ENCODE data around the gene SPTAN1. TPM values are rescaled to one million over a fixed set of nuclear protein-coding genes. Genes with fewer than 3 reads are reported as not detected.
A peak's percentile ranks its signal among the peaks of the same experiment; 100 is the strongest.

SPTAN1 gene
- total and polyA plus RNA-seq, 2 donors (not counting 3 experiments of a cell fraction or from before 2014, with no cell fraction given), result 408 to 502 TPM

- no peak overlapping the region for H3K27ac ChIP-seq (ENCODE audit: insufficient read depth, low read depth, low read length)
- dilution Hi-C loops (cut with MboI; ENCODE audit: extremely low pct_ligation_motif_present, low sequenced_read_pairs), result no loop called here
- no peak overlapping the region for H3K9ac ChIP-seq (replicated peaks; ENCODE audit: extremely low read depth, insufficient read depth, low read length)
- no peak overlapping the region for H2AFZ ChIP-seq (ENCODE audit: low read depth, low read length)
- FAIRE-seq (no peak), DNase-seq (ENCODE audit: low read depth, low spot score) (no peak)
- H3K4me2 ChIP-seq (ENCODE audit: insufficient read depth, low read length), result no peak overlapping the region
- H3K27me3 ChIP-seq (ENCODE audit: control insufficient read depth in 2 of 2, insufficient read depth in 2 of 2, low read length in 2 of 2), result no peaks in the 10 kb centered on the region
- no peaks in the 10 kb centered on the region for H3K4me1 ChIP-seq (ENCODE audit: control insufficient read depth, extremely low read depth, insufficient read depth, low read length)
- intact Hi-C loops (cut with micrococcal nuclease), result no loop called here
- BruUV-seq (replicated peaks), result TSS peak; percentile 63
- H3K4me3 ChIP-seq (replicated peaks in 1 of 3; ENCODE audit: insufficient read depth in 1 of 3, low read depth in 1 of 3, low read length in 3 of 3), result no peak overlapping the region
- TF ChIP-seq POLR2A (IDR thresholded peaks at IDR 0.05; ENCODE audit: low read depth, low read length), result no peak
- no peak for TF ChIP-seq JUN (IDR thresholded peaks at IDR 0.05; ENCODE audit: borderline replicate concordance, insufficient read depth, insufficient read length, low read depth)
- TF ChIP-seq EZH2 (IDR thresholded peaks at IDR 0.05; ENCODE audit: borderline replicate concordance, low read depth, low read length, severe bottlenecking), result no peak
- peaks cover 48 to 67% of the 10 kb centered on the region in 2 experiments for H3K36me3 ChIP-seq (ENCODE audit: control insufficient read depth in 2 of 2, extremely low read depth in 1 of 2, insufficient read depth in 2 of 2, low read length in 2 of 2)
- H3K9me1 ChIP-seq (replicated peaks; ENCODE audit: control insufficient read depth, extremely low read depth, insufficient read depth, low read length), result no peaks in the 10 kb centered on the region
- H3K9me3 ChIP-seq (replicated peaks; ENCODE audit: control insufficient read depth, insufficient read depth, low read length), result no peaks in the 10 kb centered on the region
- POLR2A ChIA-PET, result no interaction called here
- peaks cover 11% of the 10 kb centered on the region for H3K79me2 ChIP-seq (ENCODE audit: control insufficient read depth, insufficient read depth, low read length)
- CTCF ChIA-PET, result no interaction called here
- H4K20me1 ChIP-seq (replicated peaks; ENCODE audit: control insufficient read depth, extremely low read depth, insufficient read depth, low read length), result no peaks in the 10 kb centered on the region
Observed at GRCh38 chr9:128577206-128577605, 24.8 kb downstream of the SPTAN1 start.

GRCh38 chr9:128579194-128579593, 26.8 kb downstream of the SPTAN1 start:
- H3K27ac ChIP-seq (ENCODE audit: insufficient read depth, low read depth, low read length), result no peak overlapping the region
- no peaks in the 10 kb centered on the region for H4K20me1 ChIP-seq (replicated peaks; ENCODE audit: control insufficient read depth, extremely low read depth, insufficient read depth, low read length)
- TF ChIP-seq EZH2 (IDR thresholded peaks at IDR 0.05; ENCODE audit: borderline replicate concordance, low read depth, low read length, severe bottlenecking), result no peak
- no peak for DNase-seq (ENCODE audit: low read depth, low spot score)
- H3K79me2 ChIP-seq (ENCODE audit: control insufficient read depth, insufficient read depth, low read length), result no peaks in the 10 kb centered on the region
- dilution Hi-C loops (cut with MboI; ENCODE audit: extremely low pct_ligation_motif_present, low sequenced_read_pairs) (no loop called here), intact Hi-C loops (cut with micrococcal nuclease) (no loop called here)
- no peaks in the 10 kb centered on the region for H3K9me3 ChIP-seq (replicated peaks; ENCODE audit: control insufficient read depth, insufficient read depth, low read length)
- no peak overlapping the region for H3K4me2 ChIP-seq (ENCODE audit: insufficient read depth, low read length)
- ChIA-PET CTCF (interaction anchor here (1.3 kb wide), 1 partner anchor 38 kb away, joined by 4 read pairs; no protein-coding TSS in a partner anchor), POLR2A (no interaction called here)
- no peaks in the 10 kb centered on the region for H3K27me3 ChIP-seq (ENCODE audit: control insufficient read depth in 2 of 2, insufficient read depth in 2 of 2, low read length in 2 of 2)
- BruUV-seq (replicated peaks), result no TSS peak
- no peaks in the 10 kb centered on the region for H3K9me1 ChIP-seq (replicated peaks; ENCODE audit: control insufficient read depth, extremely low read depth, insufficient read depth, low read length)
- no peaks in the 10 kb centered on the region for H3K4me1 ChIP-seq (ENCODE audit: control insufficient read depth, extremely low read depth, insufficient read depth, low read length)
- peaks cover 62 to 86% of the 10 kb centered on the region in 2 experiments for H3K36me3 ChIP-seq (ENCODE audit: control insufficient read depth in 2 of 2, extremely low read depth in 1 of 2, insufficient read depth in 2 of 2, low read length in 2 of 2)
- H3K9ac ChIP-seq (replicated peaks; ENCODE audit: extremely low read depth, insufficient read depth, low read length), result no peak overlapping the region
- H2AFZ ChIP-seq (ENCODE audit: low read depth, low read length), result no peak overlapping the region
- H3K4me3 ChIP-seq (replicated peaks in 1 of 3; ENCODE audit: insufficient read depth in 1 of 3, low read depth in 1 of 3, low read length in 3 of 3), result no peak overlapping the region
- no peak for FAIRE-seq

All from endothelial cell of umbilical vein (primary cell).